Liver (tissue), 9 donors: ENCODE data around the gene GPR26. TPM values are rescaled to one million over a fixed set of nuclear protein-coding genes. Genes with fewer than 3 reads are reported as not detected.

Experiments
- DNase-seq: peaks from one replicate; pipeline ENCODE4 v3.0.0-alpha.2; 2017; ENCODE audit warnings: low spot score
- H3K27ac ChIP-seq, 2 donors: one replicate each; pipeline ENCODE4 v1.7.0; 2013; ENCODE audit warnings: inconsistent platforms in 2 of 2, low read length in 2 of 2, control low read depth in 1 of 2, low read depth in 1 of 2, mild to moderate bottlenecking in 1 of 2
- H3K27me3 ChIP-seq, 4 donors: one replicate each; pipeline versions ENCODE4 v1.6.1 to v1.7.0; 2013; ENCODE audit warnings: low read length in 3 of 4, inconsistent platforms in 1 of 4, mild to moderate bottlenecking in 1 of 4, moderate library complexity in 1 of 4; ENCODE audit not compliant: control insufficient read depth in 4 of 4, insufficient read depth in 4 of 4
- H3K36me3 ChIP-seq, 4 donors: one replicate each; pipeline versions ENCODE4 v1.6.1 to v1.7.0; 2013; ENCODE audit warnings: low read length in 3 of 4, mild to moderate bottlenecking in 3 of 4, low read depth in 1 of 4, moderate library complexity in 1 of 4; ENCODE audit not compliant: control insufficient read depth in 4 of 4, insufficient read depth in 3 of 4
- H3K4me1 ChIP-seq, 4 donors: one replicate each; pipeline versions ENCODE4 v1.6.1 to v1.7.0; 2013; ENCODE audit warnings: low read length in 3 of 4, mild to moderate bottlenecking in 3 of 4, moderate library complexity in 1 of 4; ENCODE audit not compliant: control insufficient read depth in 4 of 4, insufficient read depth in 4 of 4
- H3K4me3 ChIP-seq, 3 donors: one replicate each; pipeline versions ENCODE4 v1.6.1 to v1.7.0; 2013; ENCODE audit warnings: low read length in 3 of 3, control low read depth in 1 of 3, low read depth in 1 of 3, mild to moderate bottlenecking in 1 of 3
- H3K9ac ChIP-seq, 2 donors: one replicate each; pipeline ENCODE4 v1.7.0; 2013; ENCODE audit warnings: low read length in 2 of 2, mild to moderate bottlenecking in 2 of 2, moderate library complexity in 2 of 2, control low read depth in 1 of 2, low read depth in 1 of 2
- H3K9me3 ChIP-seq, 4 donors: one replicate each; pipeline versions ENCODE4 v1.6.1 to v1.7.0; 2013; ENCODE audit warnings: low read length in 3 of 4; ENCODE audit not compliant: control insufficient read depth in 4 of 4
- ATF3 ChIP-seq: IDR thresholded peaks from 2 replicates; pipeline ENCODE4 v1.6.1; 2016; ENCODE audit warnings: antibody characterized with exemption
- EGR1 ChIP-seq, 2 donors: IDR thresholded peaks; 2 replicates each; pipeline ENCODE4 v1.6.1; 2016 to 2018; ENCODE audit warnings: antibody characterized with exemption in 2 of 2, low read depth in 2 of 2
- FOXA1 ChIP-seq: IDR thresholded peaks from 2 replicates; pipeline ENCODE4 v1.6.1; 2016; ENCODE audit warnings: antibody characterized with exemption
- GABPA ChIP-seq, 2 donors: IDR thresholded peaks in 1 of 2; conservative IDR thresholded peaks in 1 of 2; 2 replicates each; pipeline ENCODE4 v1.6.1; 2016; ENCODE audit warnings: antibody characterized with exemption in 2 of 2, mild to moderate bottlenecking in 1 of 2, moderate library complexity in 1 of 2
- HNF4A ChIP-seq, 2 donors: conservative IDR thresholded peaks; 2 replicates each; pipeline ENCODE4 v1.6.1; 2016; ENCODE audit warnings: antibody characterized with exemption in 2 of 2, mild to moderate bottlenecking in 2 of 2
- HNF4G ChIP-seq: IDR thresholded peaks from 2 replicates; pipeline ENCODE4 v1.6.1; 2016; ENCODE audit warnings: antibody characterized with exemption
- JUND ChIP-seq, 2 donors: IDR thresholded peaks; 2 replicates each; pipeline ENCODE4 v1.6.1; 2016; ENCODE audit warnings: antibody characterized with exemption in 2 of 2
- NR2F2 ChIP-seq: IDR thresholded peaks from 2 replicates; pipeline ENCODE4 v1.6.1; 2016; ENCODE audit warnings: antibody characterized with exemption
- RAD21 ChIP-seq, 2 donors: IDR thresholded peaks; 2 replicates each; pipeline ENCODE4 v1.6.1; 2016; ENCODE audit warnings: antibody characterized with exemption in 2 of 2, mild to moderate bottlenecking in 2 of 2
- REST ChIP-seq: IDR thresholded peaks from 2 replicates; pipeline ENCODE4 v1.6.1; 2016; ENCODE audit warnings: antibody characterized with exemption, mild to moderate bottlenecking
- RXRA ChIP-seq, 2 donors: IDR thresholded peaks; 2 replicates each; pipeline ENCODE4 v1.6.1; 2017 to 2018; ENCODE audit warnings: antibody characterized with exemption in 2 of 2, mild to moderate bottlenecking in 1 of 2
- SP1 ChIP-seq: IDR thresholded peaks from 2 replicates; pipeline ENCODE4 v1.6.1; 2018; ENCODE audit warnings: antibody characterized with exemption, mild to moderate bottlenecking
- TAF1 ChIP-seq: conservative IDR thresholded peaks from 2 replicates; pipeline ENCODE4 v1.6.1; 2016; ENCODE audit warnings: antibody characterized with exemption, mild to moderate bottlenecking
- WGBS: extraction: QIAGEN DNeasy Blood & Tissue Kit; methylation state at CpG from one replicate; pipeline ENCODE4 v1.1.7; 2013; 5-methylcytosine and 5-hydroxymethylcytosine counted together
- polyA plus RNA-seq, 2 donors: library from polyadenylated mRNA; stranded (reverse) in 1 of 2; unstranded in 1 of 2; fragments of 200-250 nt in 1 of 2; fragments of >200 nt in 1 of 2; fragmentation: Nextera tagmentation in 1 of 2; extraction: Ambion mirVana in 1 of 2; gene quantifications; one replicate each; pipeline versions ENCODE4 v1.2.1 to v1.2.3, GENCODE V29; 2013 to 2015
- total RNA-seq, 2 donors: library from RNA; depleted of rRNA; stranded (reverse); fragments of >200 nt; gene quantifications; one replicate each; pipeline ENCODE4 v1.2.3, GENCODE V29; 2014
- TF ChIP-seq, protein P1 (sequence below): IDR thresholded peaks from 2 replicates; pipeline ENCODE4 v1.6.1; 2016; ENCODE audit warnings: antibody characterized with exemption
- donor health status: healthy.
- donor health status: healthy.
- donor health status: healthy.
- donor health status: healthy.
- donor health status: healthy.

Gene GPR26
- total and polyA plus RNA-seq, 4 donors, result not detected

- Histone ChIP-seq H3K27ac (no peak overlapping the region), H3K36me3 (no peaks in the 10 kb centered on the region), H3K4me1 (no peaks in the 10 kb centered on the region), H3K27me3 (peaks cover 0 to 9% (median 0%) of the 10 kb centered on the region in 4 donors), H3K4me3 (no peak overlapping the region), H3K9ac (no peak overlapping the region), H3K9me3 (no peaks in the 10 kb centered on the region)
- DNase-seq, result no peak
- WGBS, result 70% methylated on average over 12 of the region's 12 CpGs
- TF ChIP-seq FOXA1, result no peak
- TF ChIP-seq TAF1, result no peak
- no peak for TF ChIP-seq EGR1 (IDR thresholded peaks at IDR 0.05; ENCODE audit: low read depth in 2 of 2)
- no peak for TF ChIP-seq SP1
- TF ChIP-seq JUND (IDR thresholded peaks at IDR 0.05), result no peak
- TF ChIP-seq, protein P1, sequence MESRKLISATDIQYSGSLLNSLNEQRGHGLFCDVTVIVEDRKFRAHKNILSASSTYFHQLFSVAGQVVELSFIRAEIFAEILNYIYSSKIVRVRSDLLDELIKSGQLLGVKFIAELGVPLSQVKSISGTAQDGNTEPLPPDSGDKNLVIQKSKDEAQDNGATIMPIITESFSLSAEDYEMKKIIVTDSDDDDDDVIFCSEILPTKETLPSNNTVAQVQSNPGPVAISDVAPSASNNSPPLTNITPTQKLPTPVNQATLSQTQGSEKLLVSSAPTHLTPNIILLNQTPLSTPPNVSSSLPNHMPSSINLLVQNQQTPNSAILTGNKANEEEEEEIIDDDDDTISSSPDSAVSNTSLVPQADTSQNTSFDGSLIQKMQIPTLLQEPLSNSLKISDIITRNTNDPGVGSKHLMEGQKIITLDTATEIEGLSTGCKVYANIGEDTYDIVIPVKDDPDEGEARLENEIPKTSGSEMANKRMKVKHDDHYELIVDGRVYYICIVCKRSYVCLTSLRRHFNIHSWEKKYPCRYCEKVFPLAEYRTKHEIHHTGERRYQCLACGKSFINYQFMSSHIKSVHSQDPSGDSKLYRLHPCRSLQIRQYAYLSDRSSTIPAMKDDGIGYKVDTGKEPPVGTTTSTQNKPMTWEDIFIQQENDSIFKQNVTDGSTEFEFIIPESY, result no peak
- TF ChIP-seq RXRA (IDR thresholded peaks at IDR 0.05), result no peak
- TF ChIP-seq NR2F2, result no peak
- TF ChIP-seq GABPA (IDR thresholded peaks at IDR 0.05 in 1 of 2, conservative IDR thresholded peaks at IDR 0.05 in 1 of 2), result no peak
- no peak for TF ChIP-seq RAD21 (IDR thresholded peaks at IDR 0.05)
- no peak for TF ChIP-seq HNF4G
- no peak for TF ChIP-seq REST
Measured at GRCh38 chr10:123685260-123685659, 19.1 kb downstream of the GPR26 start.

GRCh38 chr10:123687758-123688157 lies 21.6 kb downstream of the GPR26 start:
- WGBS, result 61% methylated on average over 13 of the region's 13 CpGs
- Histone ChIP-seq H3K27me3 (peaks cover 0 to 9% (median 0%) of the 10 kb centered on the region in 4 donors), H3K9ac (no peak overlapping the region), H3K4me3 (no peak overlapping the region), H3K27ac (no peak overlapping the region), H3K4me1 (no peaks in the 10 kb centered on the region), H3K36me3 (no peaks in the 10 kb centered on the region), H3K9me3 (no peaks in the 10 kb centered on the region)
- no peak for DNase-seq
- TF ChIP-seq NR2F2 (no peak), HNF4A (conservative IDR thresholded peaks at IDR 0.05) (no peak), ATF3 (no peak), EGR1 (IDR thresholded peaks at IDR 0.05; ENCODE audit: low read depth in 2 of 2) (no peak)
- TF ChIP-seq, protein P1, result no peak
